Measurements from ENCODE around the gene TMEM176A.

- TF ChIP-seq CTCF (IDR thresholded peaks at IDR 0.05) (no peak), TP53 (CRISPR knock-in tag; IDR thresholded peaks at IDR 0.05) (no peak), ZFP36 (IDR thresholded peaks at IDR 0.05; ENCODE audit: borderline replicate concordance, partially characterized antibody) (no peak), CBX8 (IDR thresholded peaks at IDR 0.05) (no peak), POLR2A (IDR thresholded peaks at IDR 0.05; ENCODE audit: low read length) (no peak), USF2 (IDR thresholded peaks at IDR 0.05) (no peak)
Measured at GRCh38 chr7:150852371-150852905, 51.9 kb downstream of the TMEM176A start, which contains the start of gene AOC1.

Data from A549 (cell line).